SK-N-DZ (cell line): ENCODE data around the gene INPP5F.
"Not testable (repeated sequence)": the region's sequence is repeated elsewhere in the genome, so short reads cannot be mapped to it uniquely, and the experiment has no call there.

Source experiments
- DNase-seq: peaks from one replicate; pipeline ENCODE4 v3.0.0-alpha.2; 2015; ENCODE audit warnings: low spot score

The INPP5F gene

DNA sequence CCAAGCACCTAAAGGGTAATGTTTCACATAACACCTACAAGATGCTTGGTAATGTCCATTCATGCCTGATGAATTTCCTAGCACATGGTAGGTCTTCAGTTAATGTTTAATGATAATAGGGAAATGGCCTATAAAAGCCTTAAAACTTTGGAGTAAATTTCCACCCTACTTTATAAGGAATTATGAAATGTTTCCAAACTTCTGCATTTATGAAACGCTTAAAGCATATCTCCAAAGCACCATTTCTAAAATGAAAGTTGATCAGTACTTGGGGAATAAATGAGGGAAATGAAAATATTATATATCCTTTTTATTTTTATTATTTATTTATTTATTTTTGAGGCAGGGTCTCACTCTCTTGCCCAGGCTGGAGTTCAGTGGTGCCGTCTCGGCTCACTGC is 51.8 kb downstream of the INPP5F start:
- no peak for DNase-seq

DNA sequence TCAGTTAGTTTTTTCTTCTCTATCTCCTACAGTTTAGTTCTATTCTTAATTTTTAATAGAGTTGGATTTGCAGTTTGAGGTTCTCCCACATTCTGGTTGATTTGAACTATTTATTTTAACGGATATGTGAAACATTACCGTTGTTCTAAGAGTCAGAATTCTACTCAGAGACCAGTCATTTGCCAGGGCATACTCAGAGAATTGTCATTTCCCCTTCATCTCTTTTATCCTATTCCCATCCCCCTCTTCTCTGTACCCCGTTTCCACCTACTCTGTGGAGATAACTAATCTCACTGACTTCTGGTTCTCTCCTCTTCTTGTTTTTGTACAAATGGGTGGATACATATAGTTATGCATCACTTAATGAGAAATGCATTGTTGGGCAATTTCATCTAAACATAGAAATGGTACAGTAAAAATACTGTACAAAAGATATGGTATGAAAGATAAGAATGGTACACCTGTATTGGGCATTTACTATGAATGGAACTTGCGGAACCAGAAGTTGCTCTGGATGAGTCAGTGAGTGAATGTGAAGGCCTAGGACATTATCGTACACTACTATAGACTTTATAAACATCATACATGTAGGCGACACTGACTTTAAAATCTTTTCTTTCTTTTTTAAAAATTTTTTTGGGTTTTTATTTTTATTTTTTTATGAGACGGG is 53.1 kb downstream of the INPP5F start:
- no peak for DNase-seq

DNA sequence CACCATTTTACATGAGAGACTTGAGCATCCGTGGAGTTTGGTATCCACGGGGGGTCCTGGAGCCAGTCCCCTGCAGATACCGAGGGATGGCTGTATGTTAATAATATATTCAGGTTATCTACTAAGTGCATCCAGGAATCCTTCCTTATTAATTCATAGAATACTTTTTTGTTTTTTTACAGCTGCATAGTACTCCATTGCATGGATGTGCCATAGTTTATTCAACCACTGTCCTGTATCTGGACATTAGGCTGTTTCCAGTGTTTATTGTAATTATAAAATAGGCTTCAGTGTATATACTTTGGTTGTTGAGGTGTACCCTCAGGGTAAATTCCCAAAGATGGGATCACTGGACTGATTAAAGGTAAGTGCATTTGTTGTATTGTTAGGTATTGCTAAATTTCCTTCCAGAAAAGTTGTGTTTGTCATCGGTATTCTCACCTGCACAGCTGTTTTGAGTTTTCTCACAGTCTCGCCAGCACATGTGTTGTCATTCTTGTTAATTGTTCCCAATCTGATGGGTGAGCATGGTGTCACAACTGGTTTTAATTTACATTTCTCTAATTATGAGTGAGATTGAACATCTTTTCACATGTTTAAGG is 55.1 kb downstream of the INPP5F start:
- no peak for DNase-seq

DNA sequence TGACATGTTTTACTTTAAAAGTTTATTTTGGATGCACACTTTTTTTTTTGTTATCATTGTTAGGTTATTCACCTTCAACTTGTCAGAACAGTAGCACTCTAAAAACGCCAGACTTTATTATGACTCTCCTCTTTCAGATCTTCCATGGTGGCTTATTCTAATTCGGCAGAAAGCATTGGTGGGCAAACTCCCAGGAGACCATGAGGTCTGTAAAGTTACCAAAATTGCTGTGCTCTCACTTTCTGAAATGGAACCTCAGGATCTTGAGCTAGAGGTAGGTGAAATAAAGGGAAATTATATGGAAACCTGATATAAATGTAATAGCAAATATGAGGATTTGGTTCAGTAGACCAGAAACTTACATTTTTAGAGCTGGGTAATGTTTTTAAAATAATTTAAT is 55.6 kb downstream of the INPP5F start:
- DNase-seq: no peak

DNA sequence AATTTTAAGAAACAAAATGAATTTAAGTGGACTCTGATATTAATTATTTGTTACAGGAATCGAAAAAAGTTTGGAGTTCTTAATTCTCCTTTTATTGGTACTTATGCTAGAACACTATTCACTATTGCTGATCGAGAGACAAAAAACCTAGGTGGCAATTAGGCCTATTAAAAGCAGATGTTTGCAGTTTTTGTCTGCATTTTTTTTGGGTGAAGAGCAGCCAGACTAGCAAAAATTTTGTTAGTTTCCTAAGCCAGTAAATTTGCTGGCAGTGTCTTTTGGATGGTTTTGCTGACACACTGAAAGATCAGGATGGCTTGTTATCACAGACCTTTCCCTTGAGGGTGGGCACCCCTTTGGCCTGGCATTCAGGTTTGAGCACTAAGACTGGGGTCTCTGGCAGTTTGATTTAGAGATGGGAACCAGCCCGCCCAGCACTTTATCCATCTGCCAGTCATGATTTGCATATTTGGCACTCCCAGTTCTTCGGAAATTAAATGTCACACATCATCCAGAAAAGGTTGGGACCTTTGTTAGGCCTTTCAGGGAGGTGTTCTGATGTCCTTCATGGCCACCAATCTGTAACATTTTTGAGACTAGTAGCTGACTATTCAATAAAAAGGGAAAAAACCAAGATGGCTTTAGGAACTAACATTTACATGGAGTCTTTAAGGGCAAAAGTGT is 57.3 kb downstream of the INPP5F start:
- DNase-seq: no peak

DNA sequence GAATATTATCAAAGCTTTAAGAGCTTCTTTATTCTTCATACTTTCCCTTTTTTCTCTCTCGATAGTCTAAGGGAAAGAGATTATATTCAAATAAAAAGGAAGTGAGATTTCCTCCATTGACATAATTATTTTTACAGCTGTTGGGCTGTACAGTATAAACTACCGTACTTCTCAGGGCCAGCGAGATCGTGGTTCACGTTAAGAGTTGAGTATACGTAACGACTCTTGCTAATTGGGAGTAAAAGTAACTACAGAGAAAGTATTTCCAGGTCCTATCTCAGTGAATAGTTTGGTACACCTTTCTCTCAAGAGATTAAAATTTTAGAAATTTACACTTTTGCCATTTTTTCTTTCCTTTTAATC is 57.8 kb downstream of the INPP5F start:
- no peak for DNase-seq

DNA sequence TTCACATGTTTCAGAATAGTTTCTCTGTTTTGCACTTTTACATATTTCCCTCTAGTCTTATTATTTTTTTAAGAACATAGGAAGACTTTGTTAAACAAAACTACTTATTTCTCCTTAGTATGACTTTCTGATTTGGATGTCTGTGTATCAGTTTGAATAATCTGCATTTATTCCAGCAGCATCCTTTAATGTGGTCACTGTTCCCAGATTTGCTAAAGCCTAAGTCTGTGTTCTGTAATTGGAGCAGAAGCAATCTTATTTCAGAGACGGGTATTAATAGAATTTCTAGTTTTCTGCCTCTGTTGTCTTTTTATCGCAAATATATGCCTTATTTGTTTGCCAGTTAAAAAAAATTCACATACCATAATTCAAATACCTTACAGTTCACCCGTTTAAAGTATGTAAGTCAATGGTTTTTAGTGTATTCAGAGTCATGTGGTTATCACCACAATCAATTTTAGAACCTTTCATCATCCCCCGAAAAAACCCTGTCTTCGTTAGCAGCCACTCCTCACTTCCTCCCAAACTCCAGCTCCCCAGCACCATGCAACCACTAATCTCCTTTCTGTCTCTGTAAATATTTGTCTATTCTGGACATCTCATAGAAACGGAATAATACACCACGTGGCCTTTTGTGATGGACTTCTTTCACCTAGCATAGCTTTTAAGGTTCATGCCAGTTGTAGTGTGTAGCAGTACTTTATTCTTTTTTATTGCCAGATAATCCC is 58.7 kb downstream of the INPP5F start:
- no peak for DNase-seq

DNA sequence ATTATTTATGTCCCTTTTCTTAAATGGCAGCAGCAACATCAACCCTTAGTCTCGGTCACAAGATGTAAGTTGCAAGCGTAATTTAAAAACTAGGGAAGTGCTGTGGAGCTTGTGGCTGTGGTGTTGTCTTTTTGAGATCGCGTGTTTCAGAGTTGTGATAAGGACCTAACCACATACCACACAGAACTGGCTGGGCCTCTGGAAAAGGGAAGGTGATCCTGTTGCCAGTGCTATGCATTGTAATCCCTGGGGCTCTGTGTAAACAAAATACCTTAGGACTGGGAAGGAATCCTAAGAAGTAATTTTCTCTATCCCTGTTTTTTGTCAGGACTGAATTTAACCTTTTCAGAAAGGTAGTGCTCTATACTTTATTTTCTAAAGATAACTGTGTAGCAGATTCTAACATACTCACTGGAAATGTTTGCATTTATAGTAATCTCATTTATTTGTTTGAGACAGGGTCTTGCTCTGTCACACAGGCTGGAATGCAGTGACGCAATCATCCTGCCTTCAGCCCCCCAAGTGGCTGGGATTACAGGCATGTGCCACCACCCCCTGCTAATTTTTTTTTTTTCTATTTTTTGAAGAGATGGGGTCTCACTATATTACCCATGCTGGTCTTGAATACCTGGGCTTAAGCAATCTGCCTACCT is 60.4 kb downstream of the INPP5F start:
- no peak for DNase-seq

DNA sequence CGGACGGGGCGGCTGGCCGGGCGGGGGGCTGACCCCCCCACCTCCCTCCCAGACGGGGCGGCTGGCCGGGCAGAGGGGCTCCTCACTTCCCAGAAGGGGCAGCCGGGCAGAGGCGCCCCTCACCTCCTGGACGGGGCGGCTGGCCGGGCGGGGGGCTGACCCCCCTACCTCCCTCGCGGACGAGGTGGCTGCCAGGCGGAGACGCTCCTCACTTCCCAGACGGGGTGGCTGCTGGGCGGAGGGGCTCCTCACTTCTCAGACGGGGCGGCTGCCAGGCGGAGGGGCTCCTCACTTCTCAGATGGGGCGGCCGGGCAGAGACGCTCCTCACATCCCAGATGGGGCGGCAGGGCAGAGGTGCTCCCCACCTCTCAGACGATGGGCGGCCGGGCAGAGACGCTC is 69.3 kb downstream of the INPP5F start:
- DNase-seq: not testable (repeated sequence)

DNA sequence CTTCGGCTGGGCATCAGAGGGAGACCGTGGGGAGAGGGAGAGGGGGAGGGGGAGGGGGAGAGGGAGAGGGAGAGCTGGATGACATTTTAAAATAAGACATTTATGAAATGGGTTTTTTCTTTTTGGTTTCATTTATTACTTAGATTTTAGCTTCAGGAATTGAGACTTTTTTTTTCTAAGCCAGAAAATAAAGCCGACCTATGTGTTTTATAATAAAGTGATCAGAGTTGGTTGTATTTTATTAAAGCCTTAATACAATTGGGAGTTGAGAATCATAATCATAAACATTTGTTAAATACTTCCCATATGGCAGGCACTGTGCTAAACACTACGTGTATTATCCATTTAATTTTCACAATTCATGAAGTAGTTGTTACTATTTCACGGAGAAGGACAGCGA is 70.2 kb downstream of the INPP5F start:
- no peak for DNase-seq

DNA sequence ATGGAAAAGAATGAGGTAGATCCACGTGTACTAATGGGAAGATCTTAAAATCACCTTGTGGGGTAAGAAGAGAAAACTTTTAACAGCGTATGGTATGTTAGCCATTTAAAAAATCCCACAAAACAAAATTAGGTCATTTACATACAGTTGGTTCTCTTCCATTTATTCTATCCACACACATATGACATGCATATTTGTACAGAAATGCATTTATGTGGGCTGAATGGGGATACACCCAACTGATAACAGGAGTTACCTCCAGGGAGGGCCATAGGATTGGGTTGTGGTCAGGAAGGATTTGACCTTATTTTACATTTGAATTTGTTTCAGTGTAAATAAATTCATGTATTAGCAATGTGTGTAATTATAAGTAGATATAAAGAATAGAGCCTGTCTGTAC is 75.3 kb downstream of the INPP5F start:
- no peak for DNase-seq

DNA sequence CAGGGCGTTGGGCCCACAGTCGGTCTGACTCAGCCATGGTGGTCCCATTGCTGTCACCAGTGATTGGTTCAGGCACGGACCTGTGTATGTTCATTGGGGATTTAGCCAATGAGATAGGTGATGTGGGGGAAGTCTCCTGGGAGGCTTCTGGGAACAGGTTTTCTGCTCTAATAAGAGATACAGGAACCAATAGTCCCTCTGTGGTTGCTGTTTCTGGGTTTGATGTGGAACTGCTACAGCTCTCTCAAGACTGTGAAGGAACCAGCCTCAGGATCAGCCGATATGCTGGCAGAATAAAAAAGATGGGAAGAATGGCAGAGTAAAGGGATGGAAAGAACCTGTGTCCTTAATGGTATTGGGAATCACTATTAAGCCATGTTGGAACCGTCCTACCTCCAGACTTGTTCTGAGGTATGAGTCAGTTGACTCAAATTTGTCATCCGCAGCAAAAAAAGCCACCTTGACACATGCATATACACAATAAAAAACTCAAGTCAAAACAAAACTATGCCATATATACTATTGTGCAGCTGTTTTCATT is 76.2 kb downstream of the INPP5F start:
- DNase-seq: no peak

DNA sequence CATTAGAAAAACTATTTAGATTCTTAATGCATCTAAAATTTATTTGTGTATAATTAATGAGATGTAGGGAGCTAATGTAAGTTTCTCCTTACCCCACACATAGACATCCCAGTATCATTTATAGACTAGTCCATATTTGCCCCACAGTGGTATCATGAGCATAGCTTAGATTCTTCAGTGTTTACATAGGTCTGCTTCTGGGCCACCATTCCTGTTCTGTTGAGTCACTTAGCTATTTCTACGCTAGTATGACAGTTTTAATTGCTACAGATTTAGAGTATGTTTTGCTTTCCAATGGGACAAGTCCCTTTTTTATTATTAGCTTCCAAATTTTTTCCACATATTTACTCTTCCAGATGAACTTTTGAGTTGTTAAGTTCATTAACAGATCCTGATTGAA is 77.4 kb downstream of the INPP5F start:
- no peak for DNase-seq

DNA sequence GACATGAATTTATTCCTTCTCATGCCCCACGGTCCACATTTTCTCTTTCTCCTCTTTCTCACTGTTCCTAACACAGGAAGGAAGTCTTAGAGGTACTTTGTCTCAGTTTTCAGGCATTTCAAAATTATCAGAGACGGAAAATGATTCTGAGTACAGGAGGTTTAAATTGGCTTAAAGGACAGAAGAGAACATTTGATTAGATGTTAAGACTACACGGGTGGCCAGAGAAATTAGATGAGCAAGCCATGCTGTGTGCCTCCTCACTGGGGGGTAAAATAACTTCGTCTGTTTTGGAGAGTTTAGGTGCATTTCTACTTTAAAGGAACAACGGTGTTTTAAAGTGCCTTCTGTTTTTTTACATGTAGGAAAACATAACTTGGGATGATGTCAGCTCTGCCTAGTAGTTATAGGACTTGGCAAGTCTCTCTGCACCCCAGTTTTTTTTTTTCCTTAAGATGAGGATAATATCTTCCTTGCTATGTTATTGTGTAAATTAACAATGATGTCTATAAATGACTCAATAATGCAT is 79.9 kb downstream of the INPP5F start:
- DNase-seq: no peak

DNA sequence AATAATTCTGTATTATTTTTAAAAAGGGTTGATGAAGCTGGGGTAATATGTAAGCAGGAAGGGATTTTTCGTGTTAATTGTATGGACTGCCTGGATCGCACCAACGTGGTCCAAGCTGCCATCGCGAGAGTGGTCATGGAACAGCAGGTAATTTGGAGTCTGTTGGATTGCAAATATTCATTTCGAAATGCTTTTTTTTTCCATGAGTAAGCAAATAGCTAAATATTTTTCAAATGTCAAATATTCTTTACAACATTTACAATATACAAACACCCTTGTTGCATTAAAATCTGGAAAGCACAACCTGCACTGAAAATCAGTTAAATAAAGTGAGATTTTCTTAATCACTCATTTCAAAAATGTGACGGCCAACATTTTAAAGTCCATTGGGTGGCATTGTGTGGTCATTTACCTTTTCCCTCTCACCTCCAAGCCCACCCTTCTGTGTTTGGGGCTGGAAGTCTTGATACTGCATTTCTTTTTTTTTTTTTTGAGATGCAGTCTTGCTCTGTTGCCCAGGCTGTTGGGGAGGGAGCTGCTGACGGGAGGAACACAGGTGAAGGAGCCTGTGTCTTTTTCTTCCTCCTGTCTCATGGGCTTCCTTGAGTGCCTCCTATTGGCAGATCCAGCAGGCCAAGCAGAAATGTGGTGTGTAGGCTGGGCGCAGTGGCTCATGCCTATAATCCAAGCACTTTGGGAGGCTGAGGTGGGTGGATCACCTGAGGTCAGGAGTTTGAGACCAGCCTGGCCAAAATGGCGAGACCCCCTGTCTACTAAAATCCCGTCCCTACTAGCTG is 80.7 kb downstream of the INPP5F start:
- no peak for DNase-seq

DNA sequence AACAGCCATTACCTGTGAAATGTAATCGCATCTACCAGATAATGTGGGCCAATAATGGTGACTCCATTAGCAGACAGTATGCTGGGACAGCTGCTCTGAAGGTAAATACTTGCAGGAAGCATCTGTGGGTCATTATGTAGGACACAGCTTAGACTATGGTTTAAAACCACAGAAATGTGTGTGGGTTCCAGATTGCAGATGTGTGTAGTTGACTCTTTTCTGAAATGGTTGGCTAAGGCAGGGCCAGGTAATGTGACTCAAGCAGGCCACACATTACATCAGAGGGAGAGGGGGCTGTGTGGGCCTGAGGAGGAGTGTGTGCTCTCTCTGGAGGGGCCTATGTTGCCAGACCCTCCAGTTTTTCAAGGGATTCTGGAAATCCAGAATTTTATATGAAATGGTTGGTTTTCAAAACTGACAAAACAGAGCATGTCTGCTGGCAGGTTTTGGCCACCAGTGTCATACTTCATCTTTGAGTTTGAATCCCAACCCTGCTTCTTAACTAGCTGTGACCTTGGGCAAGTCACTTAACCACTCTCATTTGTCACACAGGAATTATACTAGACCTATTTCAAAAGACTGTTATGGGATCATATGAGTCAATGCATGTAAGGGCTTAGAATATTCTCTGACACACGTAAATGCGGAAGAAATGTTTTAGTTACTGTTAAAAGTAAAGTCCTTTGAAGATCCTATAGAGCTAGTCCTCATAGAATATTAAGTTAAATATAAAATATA is 82.3 kb downstream of the INPP5F start:
- no peak for DNase-seq

DNA sequence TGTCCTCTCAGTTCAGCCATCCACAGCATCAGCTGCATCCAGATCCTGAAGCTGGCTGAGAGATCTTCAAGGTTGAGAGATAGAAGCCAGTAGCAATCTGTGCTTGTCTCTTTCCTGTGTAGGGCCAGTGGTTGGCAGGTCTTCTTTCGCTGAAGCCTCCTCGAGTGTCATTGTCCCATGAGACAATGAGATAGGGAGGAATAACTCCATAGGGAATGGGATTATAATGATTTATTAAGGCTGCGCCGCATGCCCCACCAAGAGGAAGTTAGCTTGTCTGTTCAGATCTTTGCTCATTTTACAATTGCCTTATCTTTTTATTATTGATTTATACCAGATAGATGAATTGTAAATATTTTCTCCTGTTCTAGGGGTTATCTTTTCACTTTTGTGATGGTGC is 85.3 kb downstream of the INPP5F start:
- DNase-seq: no peak

DNA sequence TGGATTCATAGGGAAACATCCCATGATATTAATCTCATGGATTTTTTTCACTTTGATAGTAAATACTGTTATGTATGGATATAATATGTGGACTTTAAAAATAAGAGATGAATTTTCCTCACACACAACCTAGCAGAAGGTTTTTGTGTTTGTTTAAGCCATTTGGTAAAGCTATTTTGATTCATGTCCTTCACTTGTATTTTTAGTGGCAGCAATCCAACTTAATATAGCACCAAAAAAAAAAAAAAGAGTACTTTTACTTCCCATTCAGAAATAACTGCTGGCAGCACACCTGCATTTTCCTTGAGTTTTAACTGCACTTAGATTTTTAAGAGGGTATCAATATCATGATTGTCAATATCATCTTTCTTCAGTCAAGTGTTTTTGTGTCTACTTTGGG is 86.8 kb downstream of the INPP5F start:
- DNase-seq: no peak

DNA sequence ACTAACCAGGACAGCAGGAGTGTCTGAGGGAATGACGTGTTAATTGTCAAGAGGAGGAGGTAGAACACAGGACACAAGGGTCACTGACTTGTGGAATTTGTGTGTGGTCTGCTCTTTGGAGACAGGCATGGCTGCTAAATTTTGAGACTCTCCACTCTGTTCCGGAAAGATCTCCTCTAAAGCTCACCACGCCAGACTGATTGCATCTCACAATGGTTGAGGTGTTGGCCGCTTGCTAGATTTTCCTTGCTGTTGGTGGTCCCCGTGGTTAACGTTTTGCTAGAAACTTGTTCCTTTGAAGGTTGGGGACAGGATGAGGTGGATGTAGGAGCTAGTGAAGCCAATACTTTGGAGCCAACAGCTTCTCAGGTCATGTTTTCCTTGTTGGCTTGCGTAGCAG is 89.8 kb downstream of the INPP5F start:
- DNase-seq: no peak
